Heart right ventricle (tissue), 16 donors: Measurements from ENCODE around the gene LRRTM4. TPM values are rescaled to one million over a fixed set of nuclear protein-coding genes. Genes with fewer than 3 reads are reported as not detected.

ENCODE experiments used
- ATAC-seq, 8 donors: fragments of 200-7000 bp; cut with Tn5 transposase; one replicate each; pipeline ENCODE4 v1.9.1; 2020; ENCODE audit warnings: mild to moderate bottlenecking in 8 of 8, moderate library complexity in 8 of 8, moderate number of reproducible peaks in 1 of 8
- DNase-seq, 2 donors: peaks; one replicate each; pipeline ENCODE4 v3.0.0-alpha.2; 2020
- H3K27ac ChIP-seq, 10 donors: fragments of 200-600 bp; sonication (generic) in 2 of 10; one replicate each; pipeline versions ENCODE4 v1.5.0 to v1.8.0; 2020 to 2022; ENCODE audit warnings: mild to moderate bottlenecking in 3 of 10
- H3K27me3 ChIP-seq, 7 donors: fragments of 200-600 bp; one replicate each; pipeline ENCODE4 v1.8.0; 2021 to 2022; ENCODE audit warnings: mild to moderate bottlenecking in 2 of 7
- H3K36me3 ChIP-seq, 9 donors: fragments of 200-600 bp; sonication (generic) in 1 of 9; one replicate each; pipeline versions ENCODE4 v1.5.0 to v1.8.0; 2020 to 2022; ENCODE audit warnings: mild to moderate bottlenecking in 2 of 9
- H3K4me1 ChIP-seq, 9 donors: fragments of 200-600 bp; sonication (generic) in 1 of 9; one replicate each; pipeline versions ENCODE4 v1.5.0 to v1.8.0; 2020 to 2022; ENCODE audit warnings: mild to moderate bottlenecking in 4 of 9
- H3K4me3 ChIP-seq, 10 donors: fragments of 200-600 bp; sonication (generic) in 2 of 10; one replicate each; pipeline versions ENCODE4 v1.5.0 to v1.8.0; 2020 to 2022; ENCODE audit warnings: mild to moderate bottlenecking in 7 of 10, moderate library complexity in 2 of 10
- H3K9me3 ChIP-seq, 11 donors: fragments of 200-600 bp in 10 of 11; sonication (generic) in 2 of 11; one replicate each; pipeline versions ENCODE4 v1.5.0 to v1.8.0; 2013 to 2022; ENCODE audit warnings: mild to moderate bottlenecking in 2 of 11, control low read depth in 1 of 11, moderate library complexity in 1 of 11
- CTCF ChIP-seq, 9 donors: fragments of 200-600 bp; sonication (generic) in 2 of 9; IDR thresholded peaks; one replicate each; pipeline versions ENCODE4 v1.5.0 to v1.8.0; 2021 to 2022; ENCODE audit warnings: antibody characterized with exemption in 9 of 9, mild to moderate bottlenecking in 5 of 9, moderate library complexity in 1 of 9
- WGBS, 2 donors: extraction: QIAGEN DNeasy Blood & Tissue Kit; methylation state at CpG; one replicate each; pipeline ENCODE4 v1.1.7; 2013; ENCODE audit warnings: inconsistent platforms in 1 of 2; 5-methylcytosine and 5-hydroxymethylcytosine counted together
- intact Hi-C, 10 donors: fragments of 100-400 bp; cut with DNase I; formaldehyde crosslinking; loops; one replicate each; pipeline versions ENCODE4 v1.11.1 to v1.14.2; 2022
- polyA plus RNA-seq, 2 donors: library from polyadenylated mRNA; stranded (reverse); fragments of 200-250 nt; gene quantifications; one replicate each; pipeline ENCODE4 v1.2.3, GENCODE V29; 2013
- total RNA-seq, 10 donors: library from RNA; stranded (reverse); fragmentation: NEBNext Ultra II Directional in 3 of 10; extraction: Animal tissue kit (Norgen Biotek cat#: 25700) in 3 of 10; gene quantifications; one replicate each; pipeline versions ENCODE4 v1.2.1 to v1.2.4, GENCODE V29; 2021 to 2023
- donor health status: Arrhythmogenic right ventricular cardiomyopathy.
- donor health status: ischemic (EF 13 %, LVEDD 7.1; RV severe dilation, severe dysfunction).
- donor health status: healthy with polysubstance abuse.
- donor health status: DM: no; HTN: yes; CAD: no.
- donor health status: DM: no; HTN: no; CAD: no.
- donor health status: ischemic (EF 25% LVEDD 6.9; RV normal size, moderate dysfunction).
- donor health status: ischemic (EF 25% LVEDD 5.7; RV mildly dilated, moderate dysfunction).
- donor health status: healthy.
- donor health status: DM: yes; HTN: yes; CAD: no.
- donor health status: Ischemic cardiomyopathy.
- donor health status: ischemic (EF 35%, LVEDD 5.7; RV mildly dilated, moderate dysfunction).
- donor health status: nonischemic (EF 11% LVEDD 7.7; RV severe dilation, severe dysfunction).
- donor health status: DM: yes; HTN: yes; CAD: no.
- donor health status: PGD.
- donor health status: ischemic (EF 29% LVEDD 5.4; RV normal size, mild dysfunction).
- donor health status: nonischemic (EF 23%, LVEDD 6.1; RV moderate dilation, normal function).

LRRTM4 gene
- total and polyA plus RNA-seq, 12 donors: 0.11 to 2.2 (median 0.98) TPM

GRCh38 chr2:77301441-77301840, 220.7 kb downstream of the LRRTM4 start:
- ATAC-seq: no peak
- 46 to 49% methylated on average over 1 of the region's 1 CpG for WGBS, 2 donors
- Histone ChIP-seq H3K36me3 (no peaks in the 10 kb centered on the region), H3K9me3 (peaks cover 0 to 2% (median 0%) of the 10 kb centered on the region in 11 donors), H3K4me3 (no peak overlapping the region), H3K27me3 (no peaks in the 10 kb centered on the region), H3K4me1 (no peaks in the 10 kb centered on the region), H3K27ac (no peak overlapping the region)
- TF ChIP-seq CTCF (IDR thresholded peaks at IDR 0.05): no peak
- intact Hi-C loops: no loop called here
- no peak for DNase-seq

- intact Hi-C loops: no loop called here
- Histone ChIP-seq H3K4me1 (no peaks in the 10 kb centered on the region), H3K27ac (no peak overlapping the region), H3K27me3 (no peaks in the 10 kb centered on the region), H3K4me3 (no peak overlapping the region), H3K36me3 (no peaks in the 10 kb centered on the region), H3K9me3 (peaks cover 0 to 4% (median 0%) of the 10 kb centered on the region in 11 donors)
- no peak for TF ChIP-seq CTCF (IDR thresholded peaks at IDR 0.05)
- ATAC-seq: no peak
- 81 to 82% methylated on average over 5 of the region's 5 CpGs for WGBS, 2 donors
- DNase-seq: no peak
These were observed 225.4 kb downstream of the LRRTM4 start for GRCh38 chr2:77296791-77297190.

GRCh38 chr2:77294474-77294873, 227.7 kb downstream of the LRRTM4 start:
- 68 to 78% methylated on average over 2 of the region's 2 CpGs for WGBS, 2 donors
- TF ChIP-seq CTCF (IDR thresholded peaks at IDR 0.05): no peak
- intact Hi-C loops: no loop called here
- Histone ChIP-seq H3K4me3 (no peak overlapping the region), H3K27me3 (no peaks in the 10 kb centered on the region), H3K36me3 (no peaks in the 10 kb centered on the region), H3K9me3 (peaks cover 0 to 4% (median 0%) of the 10 kb centered on the region in 11 donors), H3K4me1 (no peaks in the 10 kb centered on the region), H3K27ac (no peak overlapping the region)
- ATAC-seq (no peak), DNase-seq (no peak)

GRCh38 chr2:77284353-77284752, 237.8 kb downstream of the LRRTM4 start:
- no peaks in the 10 kb centered on the region for H3K4me1 ChIP-seq
- H3K4me3 ChIP-seq: no peak overlapping the region
- intact Hi-C loops: no loop called here
- no peaks in the 10 kb centered on the region for H3K27me3 ChIP-seq
- peaks cover 0 to 9% (median 0%) of the 10 kb centered on the region in 11 donors for H3K9me3 ChIP-seq
- no peak for DNase-seq
- no peak overlapping the region for H3K27ac ChIP-seq
- no peak for TF ChIP-seq CTCF (IDR thresholded peaks at IDR 0.05)
- WGBS, 2 donors: 59 to 69% methylated on average over 1 of the region's 1 CpG
- ATAC-seq: no peak
- H3K36me3 ChIP-seq: no peaks in the 10 kb centered on the region
